SIG-M5 treated with dmso at 0.1 percent for 504 hours (cell line): ENCODE measurements around the gene ABHD3.
"Not testable (repeated sequence)": the region's sequence is repeated elsewhere in the genome, so short reads cannot be mapped to it uniquely, and the experiment has no call there.

Experiments
- DNase-seq: peaks from one replicate; lab custom pipeline; 2025; ENCODE audit not compliant: unreplicated experiment; lab: John Stamatoyannopoulos, UW

The ABHD3 gene

DNA sequence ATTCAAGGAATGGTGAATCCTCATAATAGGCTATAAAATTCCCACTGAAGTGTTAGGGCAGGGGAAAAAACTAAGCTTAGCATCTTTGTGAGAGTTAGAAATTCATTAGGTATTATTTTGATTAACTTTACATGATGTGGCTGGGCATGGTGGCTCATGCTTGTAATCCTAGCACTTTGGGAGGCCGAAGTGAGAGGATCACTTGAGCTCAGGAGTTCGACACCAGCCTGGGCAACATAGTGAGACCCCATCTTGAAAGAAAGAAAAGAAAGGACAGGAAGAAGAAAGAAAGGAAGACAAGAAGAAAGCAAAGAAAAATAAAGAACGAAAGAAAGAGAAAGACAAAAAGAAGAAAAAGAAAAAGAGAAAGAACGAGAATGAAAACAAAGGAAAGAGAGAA lies 52.5 kb downstream of the ABHD3 start:
- no peak for DNase-seq

DNA sequence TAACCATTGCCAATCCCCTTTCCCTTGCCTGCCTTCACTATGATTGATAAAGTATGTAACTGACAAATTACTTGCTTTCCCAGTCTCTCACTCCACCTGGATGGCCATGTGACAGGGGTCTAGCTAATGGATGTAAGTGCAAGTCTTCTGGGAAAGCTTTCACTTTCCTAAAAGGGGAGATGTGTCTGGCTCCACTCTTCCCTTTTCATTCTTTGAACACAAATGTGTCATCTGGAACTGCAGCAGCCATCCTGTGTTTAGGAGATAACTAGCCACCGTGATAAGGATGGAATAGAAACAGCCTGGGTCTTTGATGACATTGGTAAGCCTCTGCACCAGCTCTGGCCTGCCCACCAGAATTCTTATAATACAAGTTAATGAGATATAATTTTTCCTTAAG lies 54.3 kb downstream of the ABHD3 start:
- no peak for DNase-seq

DNA sequence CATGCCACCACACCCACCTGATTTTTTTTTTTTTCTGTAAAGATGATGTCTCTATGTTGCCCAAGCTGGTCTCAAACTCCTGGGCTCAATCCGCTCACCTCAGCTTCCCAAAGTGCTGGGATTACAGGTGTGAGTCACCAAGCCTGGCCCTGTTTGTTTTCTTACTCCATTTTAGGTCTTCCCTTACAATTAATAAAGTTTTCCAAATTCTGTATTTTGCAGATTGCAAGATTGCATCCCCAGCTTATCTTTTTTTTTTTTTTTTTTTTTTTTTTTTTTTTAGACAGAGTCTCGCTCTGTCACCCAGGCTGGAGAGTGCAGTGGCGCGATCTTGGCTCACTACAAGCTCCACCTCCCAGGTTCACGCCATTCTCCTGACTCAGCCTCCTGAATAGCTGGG lies 64.2 kb downstream of the ABHD3 start:
- DNase-seq, result not testable (repeated sequence)

DNA sequence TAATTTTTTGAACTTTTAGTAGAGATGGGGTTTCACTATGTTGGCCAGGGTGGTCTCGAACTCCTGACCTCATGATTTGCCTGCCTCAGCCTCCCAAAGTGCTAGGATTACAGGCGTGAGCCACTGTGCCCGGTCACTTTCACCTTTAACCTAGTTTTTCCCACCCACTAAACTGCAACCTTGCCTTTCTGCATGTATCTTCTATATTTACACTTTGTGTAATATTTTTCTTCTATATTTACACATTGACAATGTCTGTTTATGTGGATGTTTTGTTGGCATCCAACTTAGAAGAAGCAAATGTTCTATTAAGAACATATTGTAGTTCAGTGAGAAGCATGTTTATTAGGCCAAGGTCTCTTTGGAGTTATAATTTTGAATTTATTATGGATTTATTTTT lies 65.8 kb downstream of the ABHD3 start:
- DNase-seq, result no peak

DNA sequence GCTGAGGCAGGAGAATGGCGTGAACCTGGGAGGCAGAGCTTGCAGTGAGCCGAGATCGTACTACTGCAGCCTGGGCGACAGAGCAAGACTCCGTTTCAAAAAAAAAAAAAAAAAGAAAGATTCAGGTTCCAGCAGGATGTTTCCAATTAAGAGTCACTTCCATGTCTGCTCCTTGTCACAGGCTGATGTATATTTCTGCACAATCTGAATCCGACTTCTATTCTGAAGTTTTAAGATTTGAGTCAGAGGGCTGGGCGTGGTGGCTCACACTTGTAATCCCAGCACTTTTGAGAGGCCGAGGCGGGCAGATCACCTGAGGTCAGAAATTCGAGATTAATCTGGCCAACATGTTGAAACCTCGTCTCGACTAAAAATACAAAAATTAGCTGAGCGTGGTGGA lies 67.8 kb downstream of the ABHD3 start:
- no peak for DNase-seq

DNA sequence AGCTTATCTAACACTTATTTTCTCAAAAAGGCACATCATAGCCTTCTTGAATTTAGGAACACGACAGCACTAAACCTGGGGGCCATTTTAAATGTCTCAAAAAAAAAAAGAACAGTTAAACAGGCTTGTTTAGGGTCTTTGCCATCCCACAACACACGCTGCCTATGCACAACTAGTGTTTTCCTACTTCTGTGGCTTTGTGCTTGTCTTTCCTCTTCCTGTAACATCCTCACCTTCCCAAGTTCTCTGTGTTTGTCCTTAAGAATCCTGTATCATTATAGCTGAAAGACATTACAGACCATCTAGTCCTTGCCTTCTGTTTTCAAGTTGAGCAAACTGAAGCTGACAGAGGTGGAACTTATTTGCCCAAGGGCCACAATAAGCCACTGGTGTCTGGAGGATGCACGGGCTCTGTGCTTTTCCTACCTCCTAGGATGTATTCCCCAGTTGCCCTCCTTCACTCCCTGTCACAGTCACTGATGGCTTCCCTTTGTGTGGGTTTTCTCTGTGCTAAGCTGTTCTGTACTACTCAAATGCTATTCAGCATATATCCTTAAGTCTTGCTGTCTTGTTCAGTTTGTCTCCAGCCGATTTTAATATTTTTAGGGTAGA lies 69.9 kb downstream of the ABHD3 start:
- DNase-seq, result no peak

DNA sequence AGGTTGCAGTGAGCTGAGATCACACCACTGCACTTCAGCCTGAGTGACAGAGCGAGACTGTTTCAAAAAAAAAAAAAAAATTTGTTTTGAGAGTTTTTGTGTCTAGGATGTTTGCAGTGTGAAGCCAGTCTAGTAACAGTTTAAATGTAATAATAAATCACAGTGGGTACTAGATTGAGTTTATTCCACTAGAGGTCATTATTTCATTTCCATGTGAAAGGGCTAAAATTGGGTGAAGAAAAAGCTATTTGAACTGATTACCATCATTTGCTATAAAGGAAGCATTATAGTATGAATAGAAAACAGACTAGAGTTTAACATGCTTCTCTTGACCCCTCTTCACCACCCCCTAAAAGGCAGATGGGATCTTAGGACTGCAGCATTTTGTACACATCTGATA lies 72.2 kb downstream of the ABHD3 start:
- no peak for DNase-seq

DNA sequence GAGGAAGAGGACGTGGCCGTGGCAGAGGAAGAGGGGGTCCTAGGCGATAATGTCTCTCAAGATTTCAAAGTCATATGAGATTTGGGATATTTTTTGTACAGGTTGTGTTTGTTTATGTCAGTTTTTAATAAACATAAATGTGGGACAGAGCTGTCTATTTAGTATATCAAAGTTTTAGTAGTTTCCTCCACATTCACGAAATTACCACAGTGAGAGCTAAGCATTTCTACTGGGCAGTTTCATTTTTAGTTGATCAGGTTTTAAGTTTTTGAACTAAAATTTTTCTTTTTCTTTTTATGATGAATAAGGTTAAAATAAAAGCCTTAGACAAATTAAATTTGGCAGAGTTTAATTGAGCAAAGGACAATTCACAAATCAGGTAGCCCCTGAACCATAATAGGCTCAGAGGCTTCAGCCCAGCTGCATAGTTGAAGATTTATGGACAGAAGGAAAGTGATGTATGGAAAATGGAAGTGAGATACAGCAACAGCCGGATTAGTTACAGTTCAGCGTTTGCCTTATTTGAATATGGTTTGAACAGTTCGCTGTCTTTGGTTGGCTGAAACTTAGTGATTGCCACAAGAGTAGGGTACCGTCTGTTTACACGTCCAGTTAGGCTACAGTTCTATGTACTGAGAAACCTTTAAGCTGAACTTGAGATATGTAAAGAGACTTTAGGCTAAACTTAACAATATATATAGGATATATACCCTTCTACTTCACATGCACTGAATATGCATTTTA lies 75.3 kb downstream of the ABHD3 start:
- DNase-seq, result no peak

DNA sequence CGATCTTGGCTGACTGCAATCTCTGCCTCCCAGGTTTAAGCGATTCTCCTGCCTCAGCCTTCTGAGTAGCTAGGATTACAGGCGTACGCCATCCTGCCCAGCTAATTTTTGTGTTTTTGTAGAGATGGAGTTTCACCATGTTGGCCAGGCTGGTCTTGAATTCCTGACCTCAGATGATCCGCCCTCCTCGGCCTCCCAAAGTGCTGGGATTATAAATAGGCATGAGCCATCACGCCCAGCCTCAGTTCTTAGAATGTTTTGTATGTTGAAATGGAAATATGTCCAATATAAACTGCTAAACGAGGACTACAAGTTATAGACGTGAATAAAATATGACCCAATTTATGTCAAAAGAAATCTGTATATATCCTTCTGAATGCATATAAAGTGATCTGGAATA lies 82.9 kb downstream of the ABHD3 start:
- not testable (repeated sequence) for DNase-seq

DNA sequence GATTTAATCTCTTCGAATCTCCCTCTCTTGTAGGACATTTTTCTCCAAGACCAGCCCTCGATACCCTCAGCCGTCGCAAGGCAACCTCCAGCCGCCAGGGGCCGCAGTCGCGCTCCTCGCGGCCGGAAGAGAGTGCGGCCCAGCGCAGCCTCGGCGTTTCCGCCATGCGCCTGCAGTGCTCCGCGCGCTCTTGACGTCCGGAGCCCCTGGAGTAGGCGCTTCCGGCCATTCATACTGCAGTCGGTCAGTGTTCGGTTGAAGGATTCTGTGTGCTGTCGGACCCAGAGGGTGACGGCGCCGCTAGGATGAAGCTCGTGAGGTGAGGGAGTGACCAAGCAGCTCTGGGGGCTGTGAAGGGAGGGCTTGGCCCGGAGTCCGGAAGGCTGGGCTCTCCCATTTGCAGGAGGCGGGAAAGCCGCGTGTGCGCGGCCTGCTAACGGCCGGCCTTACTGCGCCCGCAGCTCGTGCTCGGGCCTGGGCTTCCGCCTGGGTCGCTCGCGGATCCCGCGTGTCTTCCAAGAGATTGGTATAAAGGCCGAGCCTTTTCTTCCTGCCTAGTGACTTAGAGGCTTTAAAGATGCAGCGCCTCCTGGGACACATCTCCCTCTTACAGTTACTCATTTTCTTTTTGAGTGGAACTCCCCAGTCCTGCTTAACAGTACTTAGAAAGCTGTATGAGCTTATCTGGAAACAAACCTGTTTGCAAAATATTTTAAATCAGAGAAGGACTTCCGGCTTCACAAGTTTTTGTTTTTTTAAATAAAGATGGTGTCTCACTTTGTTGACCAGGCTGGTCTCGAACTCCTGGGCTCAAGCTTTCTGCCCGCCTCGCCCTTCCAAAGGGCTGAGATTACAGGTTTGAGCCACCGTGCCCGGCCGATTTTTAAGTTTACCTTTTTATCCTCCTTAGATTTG lies 92.2 kb downstream of the ABHD3 start, which contains the start of gene SNRPD1:
Gene SNRPD1 (plus strand): TSS at position 190 of the 915 bp plus-strand sequence. CDS start 116 bp downstream, at position 306.
- peak; percentile 83 for DNase-seq

DNA sequence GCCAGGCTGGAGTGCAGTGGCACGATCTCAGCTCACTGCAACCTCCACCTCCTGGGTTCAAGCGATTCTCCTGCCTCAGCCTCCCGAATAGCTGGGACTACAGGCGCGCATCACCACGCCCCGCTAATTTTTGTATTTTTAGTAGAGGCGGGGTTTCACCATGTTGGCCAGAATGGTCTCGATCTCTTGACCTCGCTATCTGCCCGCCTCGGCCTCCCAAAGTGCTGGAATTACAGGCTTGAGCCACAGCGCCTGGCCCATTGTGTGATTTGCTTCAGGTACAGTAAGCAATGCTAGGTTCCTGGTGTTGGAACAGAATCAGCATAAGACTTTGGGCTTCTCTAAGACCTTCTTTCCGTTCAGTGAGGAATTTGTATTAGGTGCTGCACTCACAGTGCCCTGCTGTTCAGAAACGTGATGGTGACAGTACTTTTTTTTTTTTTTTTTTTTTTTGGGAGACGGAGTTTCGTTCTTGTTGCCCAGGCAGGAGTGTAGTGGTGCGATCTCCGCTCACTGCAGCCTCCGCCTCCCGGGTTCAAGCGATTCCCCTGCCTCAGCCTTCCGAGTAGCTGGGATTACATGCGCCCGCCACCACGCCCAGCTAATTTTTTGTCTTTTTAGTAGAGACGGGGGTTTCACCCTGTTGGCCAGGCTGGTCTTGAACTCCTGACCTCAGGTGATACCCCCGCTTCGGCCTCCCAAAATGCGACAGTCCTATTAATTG lies 93.0 kb downstream of the ABHD3 start:
- not testable (repeated sequence) for DNase-seq

DNA sequence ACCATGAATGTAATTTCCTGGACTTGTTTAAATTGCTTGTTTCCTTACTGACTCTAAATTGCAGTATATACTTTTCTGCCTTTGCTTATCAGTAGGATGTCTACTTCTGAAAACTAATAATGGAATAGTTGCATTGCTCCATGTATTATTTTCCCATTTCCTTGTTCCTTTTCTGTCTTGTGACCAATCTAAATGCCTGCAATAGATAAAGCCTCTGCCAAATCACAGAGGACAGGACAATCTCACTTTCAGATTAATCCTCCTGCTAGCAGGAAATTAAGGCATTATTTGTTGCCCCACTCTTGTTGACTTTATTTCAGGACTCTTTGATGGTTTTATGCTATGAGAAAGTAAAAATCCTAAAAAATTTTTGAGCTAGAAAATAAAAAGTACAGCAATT lies 99.4 kb downstream of the ABHD3 start:
- no peak for DNase-seq

DNA sequence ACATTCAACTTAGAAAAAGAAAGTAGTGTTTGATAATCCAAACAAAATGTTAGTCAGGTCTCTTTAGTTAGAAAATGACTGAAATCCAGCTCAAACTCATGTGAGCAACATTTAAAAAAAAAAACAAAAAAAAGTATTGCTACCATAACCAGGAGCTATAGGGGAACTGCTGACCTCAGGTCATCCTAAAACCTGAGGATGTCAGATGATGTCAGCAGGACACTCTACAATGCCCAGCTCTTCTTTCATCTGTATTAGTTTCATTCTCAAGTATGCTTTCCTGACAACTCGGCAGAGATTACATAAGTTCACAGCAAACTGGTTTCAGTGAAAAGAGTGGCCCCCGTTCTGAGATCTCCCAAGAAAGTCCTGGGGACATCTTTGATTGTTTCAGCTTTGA lies 99.9 kb downstream of the ABHD3 start:
- no peak for DNase-seq

DNA sequence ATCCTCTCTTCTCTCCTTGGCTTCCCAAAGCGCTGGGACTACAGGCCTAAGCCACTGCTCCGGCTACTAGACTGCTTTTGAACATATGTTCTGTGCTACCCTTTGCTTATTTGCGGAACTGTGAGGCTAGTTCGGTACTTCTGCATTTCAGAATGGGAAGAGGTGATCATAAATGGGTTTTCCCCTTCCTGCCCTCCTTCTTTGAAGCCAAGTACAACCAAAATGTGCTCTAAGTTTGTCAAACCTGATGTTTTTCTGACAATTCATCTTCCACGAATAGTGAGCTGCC lies 102.3 kb downstream of the ABHD3 start:
- DNase-seq, result peak; percentile 30
